WERI-Rb-1 (cell line): ENCODE results near the gene SSX2IP.

Source experiments
- DNase-seq: peaks from one replicate; pipeline ENCODE4 v3.0.0-alpha.2; 2020
- H3K27ac ChIP-seq: fragments of 250-450 bp; sonication (Bioruptor Pico); 2 replicates; pipeline ENCODE4 v1.5.1; 2020; ENCODE audit warnings: mild to moderate bottlenecking, moderate library complexity
- H3K27me3 ChIP-seq: fragments of 250-450 bp; sonication (Bioruptor Pico); 2 replicates; pipeline ENCODE4 v1.5.1; 2021; ENCODE audit warnings: mild to moderate bottlenecking, low read depth, moderate library complexity; ENCODE audit not compliant: insufficient read depth, severe bottlenecking
- H3K36me3 ChIP-seq: fragments of 250-450 bp; sonication (Bioruptor Pico); 2 replicates; pipeline ENCODE4 v1.5.1; 2020; ENCODE audit warnings: mild to moderate bottlenecking, moderate library complexity
- H3K4me3 ChIP-seq: 2 replicates; pipeline ENCODE4 v1.5.1; 2011; ENCODE audit warnings: low read depth, mild to moderate bottlenecking, control low read depth, low read length
- H3K9me3 ChIP-seq: fragments of 250-450 bp; sonication (Bioruptor Pico); 2 replicates; pipeline ENCODE4 v1.5.1; 2021; ENCODE audit warnings: mild to moderate bottlenecking, moderate library complexity; ENCODE audit not compliant: severe bottlenecking
- CTCF ChIP-seq: IDR thresholded peaks from 2 replicates; pipeline ENCODE4 v1.5.1; 2011; ENCODE audit warnings: low read depth, mild to moderate bottlenecking, control low read depth, inconsistent platforms, low read length

Gene SSX2IP

GRCh38 chr1:84721152-84721551 lies 30.9 kb upstream of the SSX2IP start:
- no peak overlapping the region for H3K4me3 ChIP-seq
- H3K36me3 ChIP-seq: no peaks in the 10 kb centered on the region
- no peaks in the 10 kb centered on the region for H3K9me3 ChIP-seq
- DNase-seq: no peak
- TF ChIP-seq CTCF: no peak
- H3K27ac ChIP-seq: no peak overlapping the region
- no peaks in the 10 kb centered on the region for H3K27me3 ChIP-seq

- Histone ChIP-seq H3K4me3 (no peak overlapping the region), H3K9me3 (no peaks in the 10 kb centered on the region), H3K27me3 (no peaks in the 10 kb centered on the region), H3K36me3 (no peaks in the 10 kb centered on the region), H3K27ac (no peak overlapping the region)
- no peak for TF ChIP-seq CTCF
- no peak for DNase-seq
These were observed 30.0 kb upstream of the SSX2IP start for GRCh38 chr1:84720221-84720780.

- Histone ChIP-seq H3K36me3 (no peaks in the 10 kb centered on the region), H3K9me3 (no peaks in the 10 kb centered on the region), H3K27ac (no peak overlapping the region), H3K4me3 (no peak overlapping the region), H3K27me3 (no peaks in the 10 kb centered on the region)
- TF ChIP-seq CTCF: no peak
- no peak for DNase-seq
These were observed 29.4 kb upstream of the SSX2IP start for GRCh38 chr1:84719543-84720217.

- no peak for TF ChIP-seq CTCF
- Histone ChIP-seq H3K27ac (peak overlapping the region; percentile 87), H3K27me3 (no peaks in the 10 kb centered on the region), H3K4me3 (peak overlapping the region; percentile 13), H3K9me3 (no peaks in the 10 kb centered on the region), H3K36me3 (no peaks in the 10 kb centered on the region)
- DNase-seq: peak; percentile 93
These were observed 25.2 kb upstream of the SSX2IP start for GRCh38 chr1:84715342-84716019.

GRCh38 chr1:84712276-84712874 lies 22.1 kb upstream of the SSX2IP start:
- no peak overlapping the region; the same call in 1 of the 2 replicates for H3K27ac ChIP-seq
- no peaks in the 10 kb centered on the region for H3K27me3 ChIP-seq
- H3K9me3 ChIP-seq: no peaks in the 10 kb centered on the region
- no peak overlapping the region for H3K4me3 ChIP-seq
- DNase-seq: no peak
- no peaks in the 10 kb centered on the region for H3K36me3 ChIP-seq
- no peak for TF ChIP-seq CTCF
